GM19372 (cell line): ENCODE results near the gene ECM1.

Experiments used
- ATAC-seq: cut with Tn5 transposase; IDR thresholded peaks from one replicate; pipeline ENCODE4 v1.9.1; 2021; ENCODE audit warnings: mild to moderate bottlenecking, low read depth, moderate library complexity; ENCODE audit not compliant: unreplicated experiment

The ECM1 gene

GRCh38 chr1:150543500-150544143 lies 35.7 kb downstream of the ECM1 start:
- no peak for ATAC-seq

GRCh38 chr1:150544204-150544603 lies 36.3 kb downstream of the ECM1 start:
- no peak for ATAC-seq

GRCh38 chr1:150545486-150546032 lies 37.6 kb downstream of the ECM1 start:
- ATAC-seq, result no peak

GRCh38 chr1:150546294-150546937 lies 38.5 kb downstream of the ECM1 start:
- ATAC-seq, result no peak

GRCh38 chr1:150548324-150548631 lies 40.4 kb downstream of the ECM1 start:
- no peak for ATAC-seq

GRCh38 chr1:150548632-150549495 lies 41.0 kb downstream of the ECM1 start, which contains the start of gene ADAMTSL4:
TSS of gene ADAMTSL4 (plus strand) at chr1:150549408. CDS start at chr1:150552289, 2,881 bp downstream.
- ATAC-seq, result no peak

GRCh38 chr1:150549496-150550221 lies 41.8 kb downstream of the ECM1 start:
- ATAC-seq, result no peak

GRCh38 chr1:150550222-150551050 lies 42.5 kb downstream of the ECM1 start:
- ATAC-seq, result no peak

GRCh38 chr1:150551051-150551783 lies 43.3 kb downstream of the ECM1 start:
- ATAC-seq, result no peak

- ATAC-seq, result no peak
Measured at GRCh38 chr1:150551784-150552127, 43.8 kb downstream of the ECM1 start.

GRCh38 chr1:150552128-150552910 lies 44.4 kb downstream of the ECM1 start:
- ATAC-seq, result no peak

- no peak for ATAC-seq
Measured at GRCh38 chr1:150552911-150553289, 45.0 kb downstream of the ECM1 start.

GRCh38 chr1:150553392-150554085 lies 45.6 kb downstream of the ECM1 start:
- no peak for ATAC-seq

GRCh38 chr1:150554086-150554452 lies 46.2 kb downstream of the ECM1 start:
- no peak for ATAC-seq

- ATAC-seq, result no peak
Measured at GRCh38 chr1:150555198-150555970, 47.5 kb downstream of the ECM1 start.

- no peak for ATAC-seq
Measured at GRCh38 chr1:150555971-150556865, 48.3 kb downstream of the ECM1 start.
